Muscle of arm (tissue), 12 donors: ENCODE results near the gene KCTD2. TPM values are rescaled to one million over a fixed set of nuclear protein-coding genes. Genes with fewer than 3 reads are reported as not detected.

Experiments used
- polyA plus RNA-seq, 12 donors: library from polyadenylated mRNA; unstranded; fragments of 120-200 nt; gene quantifications; one replicate each; pipeline ENCODE4 v1.2.1, GENCODE V29; 2013; ENCODE audit not compliant: insufficient read length in 12 of 12

The KCTD2 gene
- polyA plus RNA-seq, 12 donors = 10.5 to 23.8 (median 22.4) TPM; not detected in 1

Other genes with a start within 250 kb of the KCTD2 start
- 1 to 10 TPM in 1 of 12 donors, under 1 TPM in 9, not detected in 2; 0.48 to 1.1 (median 0.87) TPM for gene GRIN2C, start 187.3 kb upstream of the KCTD2 start, polyA plus RNA-seq
- gene FDXR, start 174.2 kb upstream of the KCTD2 start, polyA plus RNA-seq = 1 to 10 TPM in 10 of 12 donors, not detected in 2; 1.8 to 6.1 (median 2.6) TPM
- gene FADS6, start 153.6 kb upstream of the KCTD2 start, polyA plus RNA-seq = 1 to 10 TPM in 2 of 12 donors, under 1 TPM in 3, not detected in 7; 0.07 to 2.7 (median 0.37) TPM
- 1 to 10 TPM in 1 of 12 donors, under 1 TPM in 3, not detected in 8; 0.04 to 2.3 (median 0.54) TPM for gene USH1G, start 124.0 kb upstream of the KCTD2 start, polyA plus RNA-seq
- gene OTOP2, start 123.0 kb upstream of the KCTD2 start, polyA plus RNA-seq = under 1 TPM in 1 of 12 donors, not detected in 11; 0.15 TPM
- not detected for gene OTOP3, start 111.3 kb upstream of the KCTD2 start, polyA plus RNA-seq
- gene HID1, start 74.5 kb upstream of the KCTD2 start, polyA plus RNA-seq = 10 to 100 TPM in 3 of 12 donors, 1 to 10 TPM in 8, not detected in 1; 4.1 to 16.4 (median 7.0) TPM
- gene CDR2L, start 59.6 kb upstream of the KCTD2 start, polyA plus RNA-seq = 10 to 100 TPM in 2 of 12 donors, 1 to 10 TPM in 9, not detected in 1; 4.5 to 12.6 (median 7.0) TPM
- 10 to 100 TPM in 11 of 12 donors, not detected in 1; 13.8 to 23.6 (median 22.2) TPM for gene MRPL58, start 34.6 kb upstream of the KCTD2 start, polyA plus RNA-seq
- gene ATP5PD, start 256 bp upstream of the KCTD2 start, polyA plus RNA-seq = 100 to 1,000 TPM in 11 of 12 donors, not detected in 1; 181 to 277 (median 254) TPM
- 10 to 100 TPM in 2 of 12 donors, 1 to 10 TPM in 8, not detected in 2; 5.3 to 17.4 (median 8.1) TPM for gene SLC16A5, start 40.7 kb downstream of the KCTD2 start, polyA plus RNA-seq
- gene ARMC7, start 62.7 kb downstream of the KCTD2 start, polyA plus RNA-seq = 1 to 10 TPM in 11 of 12 donors, not detected in 1; 5.0 to 8.4 (median 6.7) TPM
- gene NT5C, start 84.5 kb downstream of the KCTD2 start, polyA plus RNA-seq = 10 to 100 TPM in 11 of 12 donors, not detected in 1; 27.9 to 72.5 (median 37.0) TPM
- 100 to 1,000 TPM in 11 of 12 donors, not detected in 1; 156 to 369 (median 296) TPM for gene JPT1, start 107.3 kb downstream of the KCTD2 start, polyA plus RNA-seq
- gene SUMO2, start 135.7 kb downstream of the KCTD2 start, polyA plus RNA-seq = 100 to 1,000 TPM in 11 of 12 donors, not detected in 1; 315 to 505 (median 392) TPM
- 10 to 100 TPM in 11 of 12 donors, not detected in 1; 26.4 to 66.3 (median 43.9) TPM for gene NUP85, start 158.5 kb downstream of the KCTD2 start, polyA plus RNA-seq
- 10 to 100 TPM in 11 of 12 donors, not detected in 1; 27.8 to 68.7 (median 37.4) TPM for gene GGA3, start 214.4 kb downstream of the KCTD2 start, polyA plus RNA-seq
- 10 to 100 TPM in 11 of 12 donors, not detected in 1; 34.6 to 65.3 (median 57.7) TPM for gene MRPS7, start 214.7 kb downstream of the KCTD2 start, polyA plus RNA-seq
- 10 to 100 TPM in 9 of 12 donors, 1 to 10 TPM in 2, not detected in 1; 9.3 to 14.9 (median 12.2) TPM for gene MIF4GD, start 224.0 kb downstream of the KCTD2 start, polyA plus RNA-seq
- 1 to 10 TPM in 10 of 12 donors, not detected in 2; 4.1 to 7.5 (median 5.8) TPM for gene SLC25A19, start 242.2 kb downstream of the KCTD2 start, polyA plus RNA-seq